Measurements from ENCODE around the gene MACROD2. TPM values are rescaled to one million over a fixed set of nuclear protein-coding genes. Genes with fewer than 3 reads are reported as not detected.

Gene MACROD2
- total and polyA plus RNA-seq, 2 experiments from 2014 or later = 2.8 to 4.3 TPM

DNA sequence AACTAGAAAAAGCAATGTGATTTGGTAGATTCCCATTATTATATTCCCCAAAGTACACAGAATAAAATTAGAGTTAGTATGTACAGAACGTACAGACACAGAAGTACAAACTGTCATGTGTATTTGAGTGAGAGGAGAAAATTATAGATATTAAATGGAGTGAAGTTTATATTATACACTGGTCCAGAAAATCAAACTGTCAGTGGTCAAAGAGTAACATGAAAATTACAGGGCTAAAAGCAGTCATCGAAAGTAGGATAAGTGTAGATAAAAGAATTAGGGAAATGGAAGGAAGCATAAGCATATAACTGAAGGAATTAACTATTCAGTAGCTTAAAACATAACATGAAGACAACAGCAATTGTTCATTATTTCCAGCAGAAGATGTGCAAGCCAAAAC, 35.2 kb upstream of the MACROD2 start:
- TF ChIP-seq STAT1 (IDR thresholded peaks at IDR 0.05; ENCODE audit: unreplicated experiment) = no peak
- Mint-ChIP-seq H3K27me3 (ENCODE audit: insufficient read depth, low read depth, poor library complexity) (no peaks in the 10 kb centered on the region), H3K4me1 (no peaks in the 10 kb centered on the region)

DNA sequence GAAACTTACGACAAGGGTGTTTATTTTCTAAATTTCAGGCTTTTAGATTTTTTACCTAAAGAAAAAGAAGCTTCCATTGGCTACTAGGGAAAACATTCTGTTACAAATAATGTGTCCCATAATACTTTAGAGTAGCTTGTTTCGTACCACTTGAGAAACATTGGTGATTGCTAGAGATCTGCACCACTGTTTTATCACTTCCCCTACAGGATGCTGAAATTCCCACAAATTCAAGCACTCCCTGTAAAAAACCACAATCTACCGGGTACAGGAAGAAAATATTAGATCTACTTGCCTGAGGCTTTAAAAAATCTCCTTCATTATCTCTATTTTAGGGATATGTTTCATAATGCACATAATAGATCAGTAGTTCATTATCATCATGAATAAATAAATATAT, 34.8 kb upstream of the MACROD2 start:
- no peaks in the 10 kb centered on the region for H3K4me1 Mint-ChIP-seq
- H3K27ac ChIP-seq (ENCODE audit: low read depth) = no peak overlapping the region
- H3K4me2 ChIP-seq = no peak overlapping the region
- no peaks in the 10 kb centered on the region for H4K20me1 ChIP-seq (replicated peaks; ENCODE audit: insufficient read depth)
- no peak overlapping the region for H2AFZ ChIP-seq
- no peaks in the 10 kb centered on the region for H3K9me2 ChIP-seq (ENCODE audit: insufficient read depth)
- ATAC-seq (no peak), DNase-seq (ENCODE audit: low spot score) (no peak)
- no peaks in the 10 kb centered on the region; the same call in 2 of the 3 replicates for H3K9me3 Mint-ChIP-seq
- no peak overlapping the region for H3K27ac Mint-ChIP-seq
- no peak for TF ChIP-seq JUNB (IDR thresholded peaks at IDR 0.05; ENCODE audit: unreplicated experiment)
- no peak for TF ChIP-seq ZNF462 (CRISPR knock-in tag; IDR thresholded peaks at IDR 0.05)
- no peak for TF ChIP-seq NANOG (IDR thresholded peaks at IDR 0.05; ENCODE audit: borderline replicate concordance)
- no peak for TF ChIP-seq REST (IDR thresholded peaks at IDR 0.05; ENCODE audit: unreplicated experiment)
- TF ChIP-seq STAT1 (IDR thresholded peaks at IDR 0.05; ENCODE audit: unreplicated experiment) = no peak
- TF ChIP-seq, protein P1, sequence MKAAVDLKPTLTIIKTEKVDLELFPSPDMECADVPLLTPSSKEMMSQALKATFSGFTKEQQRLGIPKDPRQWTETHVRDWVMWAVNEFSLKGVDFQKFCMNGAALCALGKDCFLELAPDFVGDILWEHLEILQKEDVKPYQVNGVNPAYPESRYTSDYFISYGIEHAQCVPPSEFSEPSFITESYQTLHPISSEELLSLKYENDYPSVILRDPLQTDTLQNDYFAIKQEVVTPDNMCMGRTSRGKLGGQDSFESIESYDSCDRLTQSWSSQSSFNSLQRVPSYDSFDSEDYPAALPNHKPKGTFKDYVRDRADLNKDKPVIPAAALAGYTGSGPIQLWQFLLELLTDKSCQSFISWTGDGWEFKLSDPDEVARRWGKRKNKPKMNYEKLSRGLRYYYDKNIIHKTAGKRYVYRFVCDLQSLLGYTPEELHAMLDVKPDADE (IDR thresholded peaks at IDR 0.05) = no peak
- TF ChIP-seq ZNF114 (CRISPR knock-in tag; IDR thresholded peaks at IDR 0.05) = no peak
- no peaks in the 10 kb centered on the region for H3K79me2 ChIP-seq (replicated peaks; ENCODE audit: insufficient read depth)
- no peaks in the 10 kb centered on the region for H3K36me3 Mint-ChIP-seq (ENCODE audit: low read depth)
- H3K4me3 ChIP-seq = no peak overlapping the region
- H3K4me3 Mint-ChIP-seq = no peak overlapping the region
- H3F3A ChIP-seq (replicated peaks; ENCODE audit: low read depth) = no peaks in the 10 kb centered on the region
- H3K27me3 Mint-ChIP-seq (ENCODE audit: insufficient read depth, low read depth, poor library complexity) = no peaks in the 10 kb centered on the region
- H3K4me1 ChIP-seq (ENCODE audit: insufficient read depth) = no peaks in the 10 kb centered on the region
- H3K27me3 ChIP-seq (ENCODE audit: insufficient read depth) = no peaks in the 10 kb centered on the region
- no peaks in the 10 kb centered on the region for H3K36me3 ChIP-seq (ENCODE audit: insufficient read depth)

More for the DNA sequence above, 35.2 kb upstream of the MACROD2 start:
- Histone ChIP-seq H3K4me2 (no peak overlapping the region), H3K36me3 (ENCODE audit: insufficient read depth) (no peaks in the 10 kb centered on the region), H4K20me1 (replicated peaks; ENCODE audit: insufficient read depth) (no peaks in the 10 kb centered on the region), H3K27me3 (ENCODE audit: insufficient read depth) (no peaks in the 10 kb centered on the region), H3K4me1 (ENCODE audit: insufficient read depth) (no peaks in the 10 kb centered on the region), H3F3A (replicated peaks; ENCODE audit: low read depth) (no peaks in the 10 kb centered on the region), H3K4me3 (no peak overlapping the region), H3K79me2 (replicated peaks; ENCODE audit: insufficient read depth) (no peaks in the 10 kb centered on the region), H3K27ac (ENCODE audit: low read depth) (no peak overlapping the region), H2AFZ (no peak overlapping the region), H3K9me2 (ENCODE audit: insufficient read depth) (no peaks in the 10 kb centered on the region)
- no peaks in the 10 kb centered on the region for H3K36me3 Mint-ChIP-seq (ENCODE audit: low read depth)
- H3K9me3 Mint-ChIP-seq = no peaks in the 10 kb centered on the region; the same call in 2 of the 3 replicates
- DNase-seq (ENCODE audit: low spot score) (no peak), ATAC-seq (no peak)
- no peak overlapping the region for H3K27ac Mint-ChIP-seq
- H3K4me3 Mint-ChIP-seq = no peak overlapping the region

All from GM23338 (cell line).